ENCODE measurements around the gene NLRP12. TPM values are rescaled to one million over a fixed set of nuclear protein-coding genes. Genes with fewer than 3 reads are reported as not detected.
"Not testable (repeated sequence)": the region's sequence is repeated elsewhere in the genome, so short reads cannot be mapped to it uniquely, and the experiment has no call there.

Gene NLRP12
- total RNA-seq, 4 donors from 2014 or later, result 0.11 to 0.59 (median 0.27) TPM; not detected in 1

DNA sequence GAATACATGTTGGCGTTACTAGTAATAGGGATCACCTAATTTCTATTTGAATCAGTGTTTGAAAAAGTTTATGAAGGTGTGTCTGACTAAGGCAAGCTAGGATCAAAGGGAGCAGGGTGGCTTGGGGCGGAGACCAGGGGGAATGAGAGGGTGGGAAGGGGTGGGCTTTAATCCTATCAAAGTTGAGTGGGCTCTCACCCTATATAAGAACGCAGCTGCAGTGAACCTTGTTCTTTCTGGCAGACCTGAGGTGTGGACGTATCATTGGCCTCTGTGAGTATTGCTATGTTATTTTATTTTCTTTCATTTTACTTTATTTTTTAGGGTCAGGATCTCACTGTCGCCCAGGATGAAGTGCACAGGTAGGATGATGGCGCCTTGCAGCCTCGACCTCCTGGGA, 37.4 kb downstream of the NLRP12 start:
- 87 to 91% methylated on average over 7 of the region's 7 CpGs for WGBS, 2 donors
- TF ChIP-seq, protein P1, sequence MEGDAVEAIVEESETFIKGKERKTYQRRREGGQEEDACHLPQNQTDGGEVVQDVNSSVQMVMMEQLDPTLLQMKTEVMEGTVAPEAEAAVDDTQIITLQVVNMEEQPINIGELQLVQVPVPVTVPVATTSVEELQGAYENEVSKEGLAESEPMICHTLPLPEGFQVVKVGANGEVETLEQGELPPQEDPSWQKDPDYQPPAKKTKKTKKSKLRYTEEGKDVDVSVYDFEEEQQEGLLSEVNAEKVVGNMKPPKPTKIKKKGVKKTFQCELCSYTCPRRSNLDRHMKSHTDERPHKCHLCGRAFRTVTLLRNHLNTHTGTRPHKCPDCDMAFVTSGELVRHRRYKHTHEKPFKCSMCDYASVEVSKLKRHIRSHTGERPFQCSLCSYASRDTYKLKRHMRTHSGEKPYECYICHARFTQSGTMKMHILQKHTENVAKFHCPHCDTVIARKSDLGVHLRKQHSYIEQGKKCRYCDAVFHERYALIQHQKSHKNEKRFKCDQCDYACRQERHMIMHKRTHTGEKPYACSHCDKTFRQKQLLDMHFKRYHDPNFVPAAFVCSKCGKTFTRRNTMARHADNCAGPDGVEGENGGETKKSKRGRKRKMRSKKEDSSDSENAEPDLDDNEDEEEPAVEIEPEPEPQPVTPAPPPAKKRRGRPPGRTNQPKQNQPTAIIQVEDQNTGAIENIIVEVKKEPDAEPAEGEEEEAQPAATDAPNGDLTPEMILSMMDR (IDR thresholded peaks at IDR 0.05), result no peak
- TF ChIP-seq POLR2A (IDR thresholded peaks at IDR 0.05), result no peak
- intact Hi-C loops (cut with DNase I), result no loop called here
- no peak for DNase-seq
- Histone ChIP-seq H3K27me3 (no peaks in the 10 kb centered on the region), H3K4me3 (replicated peaks in 1 of 3) (no peak overlapping the region), H3K36me3 (no peaks in the 10 kb centered on the region), H3K9me3 (no peaks in the 10 kb centered on the region), H3K4me1 (no peaks in the 10 kb centered on the region), H3K27ac (no peak overlapping the region)

GRCh38 chr19:53785196-53785889, 38.8 kb downstream of the NLRP12 start:
- Histone ChIP-seq H3K27ac (no peak overlapping the region), H3K4me3 (replicated peaks in 1 of 3) (no peak overlapping the region), H3K27me3 (no peaks in the 10 kb centered on the region), H3K36me3 (no peaks in the 10 kb centered on the region), H3K9me3 (no peaks in the 10 kb centered on the region), H3K4me1 (no peaks in the 10 kb centered on the region)
- 51 to 53% methylated on average over 11 of the region's 11 CpGs for WGBS, 2 donors
- intact Hi-C loops (cut with DNase I), result no loop called here
- no peak for TF ChIP-seq POLR2A (IDR thresholded peaks at IDR 0.05)
- TF ChIP-seq, protein P1 (IDR thresholded peaks at IDR 0.05), result no peak
- no peak for DNase-seq

- TF ChIP-seq POLR2A (IDR thresholded peaks at IDR 0.05), result no peak
- TF ChIP-seq, protein P1 (IDR thresholded peaks at IDR 0.05), result no peak
- DNase-seq, result no peak
- 76 to 78% methylated on average over 4 of the region's 4 CpGs for WGBS, 2 donors
- Histone ChIP-seq H3K9me3 (no peaks in the 10 kb centered on the region), H3K36me3 (no peaks in the 10 kb centered on the region), H3K27ac (no peak overlapping the region), H3K4me1 (no peaks in the 10 kb centered on the region), H3K4me3 (replicated peaks in 1 of 3) (no peak overlapping the region), H3K27me3 (no peaks in the 10 kb centered on the region)
- intact Hi-C loops (cut with DNase I), result no loop called here
These were observed 41.4 kb downstream of the NLRP12 start for GRCh38 chr19:53782698-53783097.

- H3K27ac ChIP-seq; H3K9me3 ChIP-seq; H3K4me3 ChIP-seq (replicated peaks in 1 of 3); H3K27me3 ChIP-seq; H3K36me3 ChIP-seq; intact Hi-C loops (cut with DNase I); DNase-seq; H3K4me1 ChIP-seq: not testable (repeated sequence)
- 91 to 96% methylated on average over 7 to 8 of the region's 8 CpGs for WGBS, 2 donors
These were observed 42.8 kb downstream of the NLRP12 start for GRCh38 chr19:53781332-53781731.

- H3K27me3 ChIP-seq, result no peaks in the 10 kb centered on the region
These were observed 43.6 kb downstream of the NLRP12 start for GRCh38 chr19:53780506-53780905.

More at GRCh38 chr19:53780506-53780905, 43.6 kb downstream of the NLRP12 start:
- Histone ChIP-seq H3K4me3 (replicated peaks in 1 of 3) (no peak overlapping the region), H3K27ac (no peak overlapping the region), H3K9me3 (no peaks in the 10 kb centered on the region), H3K36me3 (no peaks in the 10 kb centered on the region), H3K4me1 (no peaks in the 10 kb centered on the region)
- DNase-seq, result no peak
- 48 to 52% methylated on average over 1 of the region's 1 CpG for WGBS, 2 donors
- intact Hi-C loops (cut with DNase I), result no loop called here
- no peak for TF ChIP-seq POLR2A (IDR thresholded peaks at IDR 0.05)
- TF ChIP-seq, protein P1 (IDR thresholded peaks at IDR 0.05), result no peak
